Measurements from ENCODE around the gene FBXL16. TPM values are rescaled to one million over a fixed set of nuclear protein-coding genes. Genes with fewer than 3 reads are reported as not detected.

Gene FBXL16
- total and polyA plus RNA-seq, 2 donors (not counting 3 experiments of a cell fraction or from before 2014, with no cell fraction given): 0.07 to 0.22 TPM

GRCh38 chr16:687499-687898 lies 18.1 kb downstream of the FBXL16 start:
- dilution Hi-C loops (cut with MboI; ENCODE audit: extremely low pct_ligation_motif_present, low sequenced_read_pairs) (no loop called here), intact Hi-C loops (cut with micrococcal nuclease) (no loop called here)
- Histone ChIP-seq H3K9me1 (replicated peaks; ENCODE audit: control insufficient read depth, extremely low read depth, insufficient read depth, low read length) (no peaks in the 10 kb centered on the region), H3K9me3 (replicated peaks; ENCODE audit: control insufficient read depth, insufficient read depth, low read length) (no peaks in the 10 kb centered on the region), H3K4me1 (ENCODE audit: control insufficient read depth, extremely low read depth, insufficient read depth, low read length) (peaks cover 11% of the 10 kb centered on the region), H3K79me2 (ENCODE audit: control insufficient read depth, insufficient read depth, low read length) (peaks cover 12% of the 10 kb centered on the region), H3K36me3 (ENCODE audit: control insufficient read depth in 2 of 2, extremely low read depth in 1 of 2, insufficient read depth in 2 of 2, low read length in 2 of 2) (peaks cover 2 to 15% of the 10 kb centered on the region in 2 experiments), H3K27ac (ENCODE audit: insufficient read depth, low read depth, low read length) (no peak overlapping the region), H2AFZ (ENCODE audit: low read depth, low read length) (no peak overlapping the region), H3K9ac (replicated peaks; ENCODE audit: extremely low read depth, insufficient read depth, low read length) (no peak overlapping the region), H3K4me3 (replicated peaks in 1 of 3; ENCODE audit: insufficient read depth in 1 of 3, low read depth in 1 of 3, low read length in 3 of 3) (no peak overlapping the region), H3K4me2 (ENCODE audit: insufficient read depth, low read length) (no peak overlapping the region), H4K20me1 (replicated peaks; ENCODE audit: control insufficient read depth, extremely low read depth, insufficient read depth, low read length) (no peaks in the 10 kb centered on the region), H3K27me3 (ENCODE audit: control insufficient read depth in 2 of 2, insufficient read depth in 2 of 2, low read length in 2 of 2) (peaks cover 0 to 3% of the 10 kb centered on the region in 2 experiments)
- FAIRE-seq (no peak), DNase-seq (ENCODE audit: low read depth, low spot score) (no peak)
- POLR2A ChIA-PET: no interaction called here
- no TSS peak for BruUV-seq (replicated peaks)
- no peak for TF ChIP-seq CTCF (IDR thresholded peaks at IDR 0.05; ENCODE audit: extremely low read depth in 1 of 2, insufficient read depth in 1 of 2, low read depth in 1 of 2, low read length in 2 of 2)
- TF ChIP-seq POLR2AphosphoS5 (IDR thresholded peaks at IDR 0.05; ENCODE audit: insufficient read depth, low read depth, low read length): no peak
- no peak for TF ChIP-seq POLR2A (IDR thresholded peaks at IDR 0.05; ENCODE audit: low read depth, low read length)
- TF ChIP-seq FOS (IDR thresholded peaks at IDR 0.05; ENCODE audit: borderline replicate concordance, insufficient read depth, low read length): no peak
- no peak for TF ChIP-seq GATA2 (IDR thresholded peaks at IDR 0.05; ENCODE audit: insufficient read depth, insufficient read length, low read depth, low read length)
- TF ChIP-seq EZH2 (IDR thresholded peaks at IDR 0.05; ENCODE audit: borderline replicate concordance, low read depth, low read length, severe bottlenecking): no peak
- CTCF ChIA-PET: interaction anchor here (0.7 to 1.3 kb wide), 2 partner anchors 8 to 295 kb away, joined by 3 to 4 read pairs; no protein-coding TSS in a partner anchor
